RWPE1 (cell line): Measurements from ENCODE around the gene TRMT61A.
"Not testable (repeated sequence)": the region's sequence is repeated elsewhere in the genome, so short reads cannot be mapped to it uniquely, and the experiment has no call there.

Experiments used
- CTCF ChIA-PET: fragments of 350-600 bp; sonication (Branson Sonifier 250); formaldehyde crosslinking; extraction: SDS; loops from one replicate; lab custom pipeline; 2021; lab: Yijun Ruan, JAX
- POLR2A ChIA-PET: fragments of 400-600 bp; formaldehyde crosslinking; extraction: SDS; loops from one replicate; lab custom pipeline; 2020; ENCODE audit warnings: antibody characterized with exemption; ENCODE audit not compliant: low non-redundant PET; lab: Yijun Ruan, JAX
- DNase-seq: peaks from one replicate; pipeline ENCODE4 v3.0.0; 2012; ENCODE audit warnings: low spot score
- H3K27ac ChIP-seq: fragments of 450-650 bp; 2 replicates; pipeline ENCODE4 v1.5.1; 2017
- TF ChIP-seq, protein P1 (sequence below): fragments of 450-650 bp; conservative IDR thresholded peaks from 2 replicates; pipeline ENCODE4 v1.5.1; 2017; ENCODE audit warnings: low read depth, mild to moderate bottlenecking

Gene TRMT61A

DNA sequence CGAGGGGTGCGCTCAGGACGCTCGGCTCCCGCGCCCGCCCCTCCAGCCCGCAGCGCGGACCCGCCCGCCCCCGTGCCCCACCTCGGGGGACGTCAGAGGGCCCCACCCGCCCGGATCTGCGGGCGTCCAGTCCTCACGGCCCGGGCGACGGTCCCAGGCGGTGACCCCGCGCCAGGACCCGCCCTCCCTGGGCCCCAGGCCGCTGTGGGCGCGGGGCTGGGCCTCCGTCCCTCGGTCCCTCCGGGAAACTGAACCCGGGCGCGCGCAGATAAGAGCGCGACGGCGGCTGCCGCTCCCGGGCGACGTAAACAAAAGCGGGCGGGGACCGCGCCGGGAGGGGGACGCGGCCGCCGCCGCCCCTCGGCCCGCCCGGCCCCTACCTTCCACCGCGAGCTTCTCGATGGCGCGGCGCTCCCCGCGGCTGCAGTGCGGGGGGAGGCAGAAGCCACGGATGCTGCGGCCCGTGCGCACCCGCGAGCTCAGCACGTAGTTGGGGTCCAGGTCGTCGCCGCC, 7.5 kb upstream of the TRMT61A start:
- ChIA-PET POLR2A (interaction anchor here (0.6 to 2.0 kb wide), 2 partner anchors 19 to 21 kb away, joined by 3 to 4 read pairs; no protein-coding TSS in a partner anchor), CTCF (interaction anchor here (0.6 to 6.2 kb wide), 6 partner anchors 9 to 31 kb away, joined by 3 to 57 read pairs (median 4); no protein-coding TSS in a partner anchor)
- no peak for DNase-seq
- peak overlapping the region; percentile 100 for H3K27ac ChIP-seq
- TF ChIP-seq, protein P1, sequence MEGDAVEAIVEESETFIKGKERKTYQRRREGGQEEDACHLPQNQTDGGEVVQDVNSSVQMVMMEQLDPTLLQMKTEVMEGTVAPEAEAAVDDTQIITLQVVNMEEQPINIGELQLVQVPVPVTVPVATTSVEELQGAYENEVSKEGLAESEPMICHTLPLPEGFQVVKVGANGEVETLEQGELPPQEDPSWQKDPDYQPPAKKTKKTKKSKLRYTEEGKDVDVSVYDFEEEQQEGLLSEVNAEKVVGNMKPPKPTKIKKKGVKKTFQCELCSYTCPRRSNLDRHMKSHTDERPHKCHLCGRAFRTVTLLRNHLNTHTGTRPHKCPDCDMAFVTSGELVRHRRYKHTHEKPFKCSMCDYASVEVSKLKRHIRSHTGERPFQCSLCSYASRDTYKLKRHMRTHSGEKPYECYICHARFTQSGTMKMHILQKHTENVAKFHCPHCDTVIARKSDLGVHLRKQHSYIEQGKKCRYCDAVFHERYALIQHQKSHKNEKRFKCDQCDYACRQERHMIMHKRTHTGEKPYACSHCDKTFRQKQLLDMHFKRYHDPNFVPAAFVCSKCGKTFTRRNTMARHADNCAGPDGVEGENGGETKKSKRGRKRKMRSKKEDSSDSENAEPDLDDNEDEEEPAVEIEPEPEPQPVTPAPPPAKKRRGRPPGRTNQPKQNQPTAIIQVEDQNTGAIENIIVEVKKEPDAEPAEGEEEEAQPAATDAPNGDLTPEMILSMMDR, result no peak

DNA sequence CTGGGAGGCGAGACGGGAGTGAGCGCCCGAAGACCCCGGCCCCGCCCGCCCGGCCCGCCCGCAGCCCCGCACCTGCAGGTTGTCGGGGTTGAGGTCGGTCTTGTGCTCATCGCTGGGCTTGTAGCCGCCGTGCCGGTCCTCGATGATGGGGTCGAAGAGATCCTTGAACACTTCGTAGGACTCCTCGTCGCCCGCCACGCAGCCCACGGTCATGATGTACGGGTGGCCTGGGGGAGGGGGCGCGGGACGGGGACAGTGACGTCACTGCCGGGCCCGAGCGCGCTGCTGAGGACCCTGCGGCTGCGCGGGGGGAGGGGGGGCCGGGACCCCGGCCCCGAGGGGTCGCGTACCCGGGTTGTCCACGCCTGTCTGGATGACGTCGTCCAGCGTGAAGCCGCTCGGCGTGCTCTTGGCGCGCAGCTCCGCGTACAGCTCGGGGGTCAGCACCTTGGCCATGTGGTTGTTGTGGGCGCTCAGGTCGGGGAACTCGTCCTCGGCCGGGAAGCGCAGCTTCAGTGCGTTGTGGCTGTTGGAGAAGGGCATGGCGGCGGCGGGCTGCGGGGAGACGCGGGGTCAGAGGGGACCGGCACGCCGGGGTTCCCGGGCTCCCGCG, 6.9 kb upstream of the TRMT61A start:
- no peak for DNase-seq
- TF ChIP-seq, protein P1, result no peak
- ChIA-PET POLR2A (interaction anchor here (1.0 to 2.0 kb wide), 2 partner anchors 9 to 18 kb away, joined by 4 to 8 read pairs; no protein-coding TSS in a partner anchor), CTCF (interaction anchor here (0.6 to 6.2 kb wide), 6 partner anchors 8 to 35 kb away, joined by 3 to 57 read pairs (median 4); no protein-coding TSS in a partner anchor)
- peak overlapping the region; percentile 100 for H3K27ac ChIP-seq

DNA sequence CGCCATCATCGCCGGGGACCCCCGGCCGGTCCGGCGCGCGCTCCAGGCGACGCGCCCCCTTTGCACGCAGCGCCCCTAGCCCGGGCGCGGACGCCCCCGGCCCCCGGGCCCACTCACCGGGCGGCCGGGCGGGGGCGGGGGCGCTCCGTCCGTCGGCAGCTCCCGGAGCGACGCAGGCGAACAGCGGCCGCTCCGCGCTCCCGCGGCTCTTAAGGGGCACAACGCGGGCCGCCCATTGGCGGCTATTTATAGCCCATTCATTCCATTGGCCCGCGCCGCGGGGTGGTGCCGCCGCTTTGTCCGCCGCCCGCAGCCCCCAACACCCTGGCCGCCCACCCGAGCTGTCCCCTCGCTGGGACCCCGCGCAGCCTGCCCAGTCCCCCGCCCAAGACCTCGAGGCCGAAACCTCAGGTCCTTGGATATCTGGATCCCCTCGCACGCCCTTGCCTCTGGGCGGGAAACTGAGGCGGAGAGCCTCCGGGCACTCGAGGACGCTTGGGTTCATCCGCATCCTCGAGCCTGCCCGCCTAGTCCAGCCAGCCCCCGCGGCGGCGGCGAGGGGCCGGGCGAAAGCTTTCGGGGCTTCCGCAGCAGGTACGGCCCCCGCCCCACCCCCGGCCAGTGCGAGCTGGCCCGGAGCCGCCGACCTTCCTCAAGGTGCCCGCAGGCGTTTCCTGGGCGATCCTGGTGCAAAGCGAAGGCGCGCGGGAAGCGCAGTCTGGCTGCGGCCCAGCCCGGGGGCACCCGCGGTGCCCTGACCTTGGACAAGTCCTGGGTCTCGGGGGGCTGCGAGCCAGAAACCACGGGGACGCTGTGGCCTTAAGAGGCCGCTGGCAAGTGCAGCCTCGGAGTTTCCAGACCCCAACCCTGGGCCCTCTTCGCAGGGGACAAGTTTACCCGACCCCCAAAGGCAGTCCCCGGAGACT, 6.1 kb upstream of the TRMT61A start, which contains the start of gene CKB:
Gene CKB, minus strand, starts transcription at position 182 of the 926 bp plus-strand sequence. CDS start 337 bp downstream, outside the sequence.
- POLR2A ChIA-PET, result interaction anchor here (1.0 to 2.0 kb wide), 2 partner anchors 10 to 17 kb away, joined by 4 to 8 read pairs; no protein-coding TSS in a partner anchor
- peak within 1 kb of the TSS; percentile 100 for H3K27ac ChIP-seq
- peak; percentile 79 for DNase-seq
- TF ChIP-seq, protein P1, result no peak
- CTCF ChIA-PET, result interaction anchor here (0.6 to 6.2 kb wide), 4 partner anchors 19 to 41 kb away, joined by 3 to 57 read pairs (median 5); no protein-coding TSS in a partner anchor

DNA sequence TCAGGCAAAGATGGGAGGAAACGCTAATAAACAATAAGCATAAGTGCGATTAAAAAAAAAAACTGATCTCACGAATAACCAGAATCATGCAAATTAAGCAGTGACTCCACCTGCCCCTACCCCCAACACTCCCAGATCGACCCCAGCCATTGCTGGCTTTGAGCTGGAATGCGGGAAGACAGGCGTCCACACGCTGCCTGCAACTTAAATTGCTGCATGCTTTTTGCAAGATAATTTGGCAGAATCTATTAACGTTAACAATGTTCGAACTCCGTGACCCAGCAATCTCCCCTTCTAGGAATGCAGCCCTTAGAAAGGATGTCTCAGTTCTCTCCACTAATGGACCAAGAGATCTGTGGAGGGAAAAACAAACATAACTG, 5.4 kb upstream of the TRMT61A start:
- H3K27ac ChIP-seq, result peak overlapping the region; percentile 100
- TF ChIP-seq, protein P1, result no peak
- no peak for DNase-seq
- POLR2A ChIA-PET, result no interaction called here
- CTCF ChIA-PET, result interaction anchor here (0.6 kb wide), 1 partner anchor 18 kb away, joined by 6 read pairs; no protein-coding TSS in a partner anchor

DNA sequence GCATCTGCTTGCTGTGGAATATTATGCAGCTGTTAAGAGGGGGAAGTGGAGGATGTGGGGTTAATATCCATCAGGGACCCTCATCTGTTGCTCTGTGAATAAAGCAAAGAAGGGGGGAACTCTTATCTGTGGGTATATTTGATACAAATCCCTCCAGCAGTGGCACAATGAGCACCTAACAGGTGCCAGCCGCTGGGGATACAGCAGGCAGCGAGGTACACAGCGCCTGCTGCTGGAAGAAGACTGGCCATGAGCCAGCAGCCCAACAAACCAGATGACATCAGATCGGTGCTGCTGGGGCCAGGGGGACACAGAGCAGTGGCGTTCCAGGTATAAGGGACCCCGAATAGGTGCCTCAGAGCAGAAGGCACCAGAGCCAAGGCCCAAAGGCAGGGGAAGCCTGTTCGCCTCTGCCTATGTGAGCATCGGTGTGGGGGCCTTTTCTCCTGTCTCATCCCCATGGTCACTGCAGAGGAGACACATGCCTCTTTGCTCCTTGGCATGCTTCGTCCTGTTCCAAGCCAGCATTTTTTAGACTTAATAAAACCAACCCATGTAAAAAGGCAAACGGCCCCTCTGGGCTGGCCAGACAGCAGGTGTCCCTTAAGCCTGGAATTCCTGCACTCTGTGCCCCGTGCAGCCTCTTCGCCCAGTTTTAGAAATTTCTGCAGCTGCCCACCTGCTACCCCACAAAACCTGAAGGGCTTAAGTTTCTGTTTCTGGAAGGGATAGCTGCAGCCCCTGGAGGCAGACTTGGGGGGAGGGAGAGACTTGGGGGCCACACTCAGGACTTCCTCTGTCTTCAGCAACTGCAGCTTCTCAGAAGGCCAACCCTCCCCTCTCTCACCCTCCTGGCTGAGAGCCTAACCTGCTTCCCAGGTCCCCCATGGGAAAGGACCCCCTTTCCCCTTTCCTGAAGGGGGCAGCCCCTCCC, 4.7 kb upstream of the TRMT61A start:
- ChIA-PET POLR2A (no interaction called here), CTCF (interaction anchor here (0.6 kb wide), 1 partner anchor 18 kb away, joined by 6 read pairs; no protein-coding TSS in a partner anchor)
- H3K27ac ChIP-seq, result peak overlapping the region; percentile 100
- no peak for DNase-seq
- TF ChIP-seq, protein P1, result no peak

DNA sequence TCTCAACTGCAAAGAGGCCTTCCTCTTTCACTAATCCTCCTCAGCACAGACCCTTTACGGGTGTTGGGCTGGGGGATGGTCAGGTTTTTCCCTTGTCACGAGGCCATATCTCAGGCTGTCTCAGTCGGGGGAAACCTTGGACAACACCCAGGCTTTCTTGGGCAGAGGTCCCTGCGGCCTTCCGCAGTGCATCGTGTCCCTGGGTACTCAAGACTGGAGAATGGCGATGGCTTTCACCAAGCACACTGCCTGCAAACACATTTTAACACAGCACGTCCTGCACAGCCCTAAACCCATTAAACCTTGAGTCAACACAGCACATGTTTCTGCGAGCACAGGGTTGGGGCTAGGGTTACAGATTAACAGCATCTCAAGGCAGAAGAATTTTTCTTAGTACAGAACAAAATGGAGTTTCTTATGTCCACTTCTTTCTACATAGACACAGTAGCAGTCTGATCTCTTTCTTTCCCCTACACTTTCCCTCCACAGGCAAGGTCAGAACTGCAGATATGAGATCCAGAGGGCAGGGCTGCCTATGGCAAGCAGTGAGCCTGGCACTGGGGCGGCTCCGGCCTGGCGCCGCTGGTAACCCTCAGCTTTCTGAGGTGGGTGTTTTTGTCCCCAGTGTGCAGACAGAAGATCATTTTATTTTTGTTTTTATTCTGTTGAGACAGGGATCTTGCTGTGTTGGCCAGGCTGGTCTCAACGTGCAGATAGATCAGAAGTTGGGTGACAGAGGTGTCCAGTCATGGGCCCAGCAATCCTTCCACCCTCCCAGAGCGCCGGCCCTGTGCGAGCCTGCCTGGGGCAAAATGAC, 3.4 kb upstream of the TRMT61A start:
- H3K27ac ChIP-seq, result peak overlapping the region; percentile 100
- CTCF ChIA-PET, POLR2A ChIA-PET, DNase-seq: not testable (repeated sequence)
